ENCODE data around the gene FOXA3.

FOXA3 gene

DNA sequence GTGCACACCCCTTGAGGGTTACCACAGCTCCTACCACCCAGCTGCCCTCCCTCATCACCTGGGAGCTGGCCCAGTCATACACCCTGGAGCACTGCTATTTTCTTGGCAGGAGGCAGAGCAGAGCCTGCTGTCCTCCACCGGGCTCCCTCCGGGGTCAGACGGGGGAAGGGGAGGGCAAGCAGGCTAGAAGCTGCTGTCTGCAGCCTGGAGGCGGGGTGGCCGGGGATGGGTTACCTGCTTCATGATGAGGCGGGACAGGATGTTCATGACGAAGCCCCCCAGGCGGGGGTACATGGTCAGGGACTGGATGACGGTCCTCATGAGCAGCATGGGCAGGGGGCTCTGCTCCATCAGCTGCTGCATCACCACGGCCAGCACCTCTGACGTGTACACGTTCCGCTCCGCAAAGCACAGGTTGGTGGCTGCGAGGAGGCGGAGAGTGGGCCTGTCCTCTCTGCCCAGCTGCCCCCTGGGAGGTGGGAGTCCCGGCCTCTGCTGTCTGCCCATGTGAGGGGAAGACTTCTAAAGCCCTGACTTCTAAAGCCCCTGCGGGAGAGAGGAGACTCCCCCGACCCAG lies 46.3 kb upstream of the FOXA3 start (continued):
- TF ChIP-seq GLIS1 (tag by site-specific recombination; IDR thresholded peaks at IDR 0.05), result peak; percentile 29; the same call in 1 of the 2 replicates
- TF ChIP-seq ZNF510 (tag by site-specific recombination; IDR thresholded peaks at IDR 0.05; ENCODE audit: insufficient replicate concordance), result no peak
- TF ChIP-seq GLIS2 (tag by site-specific recombination; IDR thresholded peaks at IDR 0.05), result 0 out of 2 replicates have a peak, but pooled peaks have one; percentile 17
- no peak for TF ChIP-seq ZNF654 (tag by site-specific recombination; IDR thresholded peaks at IDR 0.05; ENCODE audit: low read depth)
- no peak for TF ChIP-seq ZNF426 (tag by site-specific recombination; IDR thresholded peaks at IDR 0.05)
- TF ChIP-seq ZNF155 (tag by site-specific recombination; IDR thresholded peaks at IDR 0.05), result no peak

DNA sequence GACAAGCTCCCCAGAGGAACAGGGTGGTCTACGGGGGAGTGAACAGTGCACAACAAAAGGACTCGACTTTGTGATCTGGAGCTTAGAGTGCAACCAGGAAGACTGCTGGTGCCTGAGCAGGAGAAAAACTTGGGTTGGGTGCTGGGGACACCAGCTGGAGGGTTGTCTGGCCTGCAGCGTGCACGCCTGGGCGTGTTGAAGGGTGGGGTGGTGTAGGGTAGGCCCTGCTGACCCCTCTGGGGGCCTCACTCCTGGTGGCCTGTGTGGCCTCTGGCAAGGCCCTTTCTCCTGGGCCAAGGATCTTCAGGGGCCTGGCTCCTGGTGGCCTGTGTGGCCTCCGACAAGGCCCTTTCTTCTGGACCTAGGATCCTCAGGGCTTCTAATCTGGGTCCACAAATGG lies 44.4 kb upstream of the FOXA3 start:
- Histone ChIP-seq H3K4me1 (ENCODE audit: control insufficient read depth, insufficient read depth, low read length) (peaks cover 4% of the 10 kb centered on the region; the same call in 1 of the 2 replicates), H3K36me3 (ENCODE audit: control insufficient read depth in 2 of 2, insufficient read depth in 1 of 2, low read length in 2 of 2) (peaks cover 3 to 53% of the 10 kb centered on the region in 2 experiments; a peak in 2 of 3 replicates), H3K9me3 (ENCODE audit: control insufficient read depth, insufficient read depth, low read depth, low read length) (no peaks in the 10 kb centered on the region), H3K4me3 (ENCODE audit: low read depth, low read length) (no peak overlapping the region), H3K27ac (ENCODE audit: extremely low read depth, low read depth, low read length) (0 out of 2 replicates have a peak overlapping the region, but pooled peaks have one; percentile 16)
- CTCF ChIA-PET, result interaction anchor here (0.7 to 1.7 kb wide), 5 partner anchors 21 to 63 kb away, joined by 3 to 5 read pairs (median 5); no protein-coding TSS in a partner anchor
- TF ChIP-seq KLF17 (tag by site-specific recombination; IDR thresholded peaks at IDR 0.05), result no peak
- TF ChIP-seq ZNF10 (tag by site-specific recombination; IDR thresholded peaks at IDR 0.05), result no peak
- TF ChIP-seq, protein P1, sequence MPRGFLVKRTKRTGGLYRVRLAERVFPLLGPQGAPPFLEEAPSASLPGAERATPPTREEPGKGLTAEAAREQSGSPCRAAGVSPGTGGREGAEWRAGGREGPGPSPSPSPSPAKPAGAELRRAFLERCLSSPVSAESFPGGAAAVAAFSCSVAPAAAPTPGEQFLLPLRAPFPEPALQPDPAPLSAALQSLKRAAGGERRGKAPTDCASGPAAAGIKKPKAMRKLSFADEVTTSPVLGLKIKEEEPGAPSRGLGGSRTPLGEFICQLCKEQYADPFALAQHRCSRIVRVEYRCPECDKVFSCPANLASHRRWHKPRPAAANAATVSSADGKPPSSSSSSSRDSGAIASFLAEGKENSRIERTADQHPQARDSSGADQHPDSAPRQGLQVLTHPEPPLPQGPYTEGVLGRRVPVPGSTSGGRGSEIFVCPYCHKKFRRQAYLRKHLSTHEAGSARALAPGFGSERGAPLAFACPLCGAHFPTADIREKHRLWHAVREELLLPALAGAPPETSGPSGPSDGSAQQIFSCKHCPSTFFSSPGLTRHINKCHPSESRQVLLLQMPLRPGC (tag by site-specific recombination; IDR thresholded peaks at IDR 0.05), result no peak
- no peak for TF ChIP-seq ZNF777 (tag by site-specific recombination; IDR thresholded peaks at IDR 0.05; ENCODE audit: borderline replicate concordance)
- TF ChIP-seq ZNF768 (tag by site-specific recombination; IDR thresholded peaks at IDR 0.05), result no peak
- no peak for TF ChIP-seq ZNF580 (tag by site-specific recombination; IDR thresholded peaks at IDR 0.05)
- no peak for TF ChIP-seq ZNF670 (tag by site-specific recombination; IDR thresholded peaks at IDR 0.05; ENCODE audit: low read depth)
- TF ChIP-seq ZNF830 (tag by site-specific recombination; IDR thresholded peaks at IDR 0.05; ENCODE audit: low read depth), result no peak
- TF ChIP-seq ZNF112 (tag by site-specific recombination; IDR thresholded peaks at IDR 0.05), result no peak
- no peak for TF ChIP-seq ZNF518A (tag by site-specific recombination; conservative IDR thresholded peaks at IDR 0.05; ENCODE audit: low read depth)
- no peak for TF ChIP-seq ZBTB1 (tag by site-specific recombination; IDR thresholded peaks at IDR 0.05)
- no peak for TF ChIP-seq GLIS2 (tag by site-specific recombination; IDR thresholded peaks at IDR 0.05)
- no peak for TF ChIP-seq ZNF501 (tag by site-specific recombination; IDR thresholded peaks at IDR 0.05)
- POLR2A ChIA-PET, result interaction anchor here (0.9 to 1.1 kb wide), 2 partner anchors 34 to 41 kb away, joined by 3 to 4 read pairs; no protein-coding TSS in a partner anchor

Data from HEK293 (cell line).